CD4-positive, alpha-beta T cell treated with Interferon gamma for 1 hour (primary cell): Measurements from ENCODE around the gene EXOSC3.
A peak's percentile ranks its signal among the peaks of the same experiment; 100 is the strongest.
"Not testable (repeated sequence)": the region's sequence is repeated elsewhere in the genome, so short reads cannot be mapped to it uniquely, and the experiment has no call there.

Experiments used
- DNase-seq: peaks from one replicate; pipeline ENCODE4 v3.0.0-alpha.2; 2020

EXOSC3 gene

DNA sequence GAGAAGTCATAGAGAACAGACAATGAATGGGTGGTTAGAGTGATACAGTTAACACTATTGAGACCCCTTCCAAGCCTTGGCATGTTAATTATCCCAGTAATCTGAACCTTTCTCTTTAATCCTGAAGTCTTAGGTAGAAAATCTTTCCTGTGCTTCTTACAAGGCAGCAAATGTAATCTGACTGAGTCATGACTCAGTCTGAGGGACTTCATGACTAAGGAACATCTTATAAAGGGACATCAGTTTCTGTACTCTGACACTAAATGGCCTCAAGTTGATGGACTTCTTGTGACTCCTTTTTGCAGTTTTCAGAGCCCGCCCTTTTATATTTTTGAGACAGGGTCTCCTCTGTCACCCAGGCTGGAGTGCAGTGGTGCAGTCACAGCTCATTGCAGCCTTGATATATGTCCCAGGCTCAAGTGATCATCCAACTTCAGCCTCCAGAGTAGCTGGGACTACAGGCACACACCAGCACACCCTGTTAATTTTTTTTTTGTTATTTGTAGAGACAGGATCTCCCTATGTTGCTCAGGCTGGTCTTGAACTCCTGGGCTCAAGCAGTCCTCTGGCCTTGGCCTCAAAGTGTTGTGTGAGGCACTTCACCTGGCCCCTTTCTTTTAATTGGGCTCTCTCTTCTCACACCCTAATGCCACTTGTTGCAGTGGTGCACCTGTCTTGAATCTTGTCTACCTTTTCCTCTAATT is 9.5 kb downstream of the EXOSC3 start:
- no peak for DNase-seq

DNA sequence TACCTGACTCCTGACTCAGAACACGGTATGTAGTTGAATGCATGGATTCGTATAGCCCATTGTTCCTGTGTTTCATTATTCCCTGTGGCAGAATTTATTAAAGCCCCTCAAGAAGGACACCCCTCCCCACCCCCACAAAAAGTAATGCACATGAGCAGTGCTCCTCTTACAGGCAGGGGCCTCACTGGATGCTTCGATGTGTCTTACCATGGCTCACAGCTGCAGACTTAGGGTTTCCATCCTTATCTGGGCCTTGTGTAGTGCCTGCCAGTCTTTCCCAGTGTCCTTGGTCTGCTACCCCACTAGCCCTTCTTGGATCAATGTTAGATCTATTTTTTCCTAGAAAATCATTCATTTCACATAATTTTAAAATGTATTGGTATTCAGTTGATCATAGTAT is 14.9 kb downstream of the EXOSC3 start:
- DNase-seq: no peak

DNA sequence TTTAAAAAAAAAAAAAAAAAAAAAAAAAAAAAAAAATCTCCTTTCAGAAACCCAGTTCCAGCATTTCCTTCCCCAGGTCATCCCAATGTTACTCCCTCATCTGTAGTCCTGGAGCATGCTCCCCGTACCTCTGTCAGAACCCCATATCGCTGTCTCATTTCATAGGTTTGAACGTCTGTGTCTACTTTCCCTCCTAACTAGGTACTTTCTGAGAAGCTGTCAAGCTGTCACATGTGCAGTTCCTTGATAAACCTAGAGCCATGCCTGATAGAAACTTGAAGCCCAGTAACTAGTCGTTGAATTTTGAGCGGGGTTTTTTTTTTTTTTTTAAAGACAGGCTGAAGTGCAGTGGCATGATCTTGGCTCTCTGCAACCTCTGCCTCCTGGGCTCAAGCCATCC is 15.6 kb downstream of the EXOSC3 start:
- no peak for DNase-seq

DNA sequence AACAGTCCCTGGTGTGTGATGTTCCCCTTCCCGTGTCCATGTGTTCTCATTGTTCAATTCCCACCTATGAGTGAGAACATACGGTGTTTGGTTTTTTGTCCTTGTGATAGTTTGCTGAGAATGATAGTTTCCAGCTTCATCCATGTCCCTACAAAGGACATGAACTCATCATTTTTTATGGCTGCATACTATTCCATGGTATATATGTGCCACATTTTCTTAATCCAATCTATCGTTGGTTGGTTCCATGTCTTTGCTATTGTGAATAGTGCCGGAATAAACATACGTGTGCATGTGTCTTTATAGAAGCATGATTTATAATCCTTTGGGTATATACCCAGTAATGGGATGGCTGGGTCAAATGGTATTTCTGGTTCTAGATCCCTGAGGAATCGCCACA is 19.6 kb downstream of the EXOSC3 start:
- DNase-seq: not testable (repeated sequence)

DNA sequence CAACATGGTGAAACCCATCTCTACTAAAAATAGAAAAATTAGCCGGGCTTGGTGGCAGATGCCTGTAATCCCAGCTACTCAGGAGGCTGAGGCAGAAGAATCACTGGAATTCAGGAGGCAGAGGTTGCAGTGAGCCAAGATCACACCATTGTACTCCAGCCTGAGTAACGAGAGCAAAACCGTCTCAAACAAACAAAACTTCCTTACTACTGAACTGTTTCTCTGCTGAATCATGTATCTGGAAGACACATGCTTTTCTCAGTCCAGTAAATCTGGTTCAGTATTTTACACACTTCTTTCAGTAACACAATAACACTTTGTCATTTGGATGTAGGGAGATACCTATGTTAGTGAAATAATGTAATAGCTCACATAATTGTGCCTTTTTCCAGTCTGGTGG is 23.4 kb downstream of the EXOSC3 start:
- no peak for DNase-seq

DNA sequence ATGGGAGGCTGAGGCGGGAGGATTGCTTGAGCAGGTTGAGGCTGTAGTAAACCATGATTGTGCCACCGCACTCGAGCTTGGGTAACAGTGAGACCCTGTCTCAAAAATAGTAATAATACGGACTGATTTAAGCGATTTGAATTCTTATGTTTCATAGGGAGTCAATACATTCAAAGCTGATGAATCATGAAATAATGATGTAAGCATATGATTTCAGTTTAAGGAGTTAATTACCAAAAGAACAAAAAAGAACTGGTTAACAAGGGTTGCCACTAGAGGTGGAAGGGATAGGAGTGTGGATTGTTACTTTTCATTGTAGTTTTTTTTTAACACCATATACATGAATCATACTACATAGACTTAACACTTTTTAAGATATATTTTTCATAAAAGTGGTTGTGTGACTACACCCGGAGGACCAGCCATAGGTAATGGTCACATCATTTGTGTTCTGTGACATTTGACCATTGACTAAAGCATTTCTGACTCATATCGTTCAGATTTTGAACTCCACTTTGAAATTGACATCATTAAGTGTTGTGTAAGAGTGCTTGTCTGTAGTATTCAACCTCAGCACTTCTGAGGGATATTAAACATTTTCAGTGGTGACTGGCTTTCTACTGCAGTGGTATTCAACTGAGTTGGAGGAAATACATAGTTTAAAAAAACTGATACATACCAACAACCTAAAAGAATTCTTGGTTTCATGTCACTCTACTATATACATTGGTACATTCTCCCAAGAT is 24.3 kb downstream of the EXOSC3 start:
- DNase-seq: no peak

DNA sequence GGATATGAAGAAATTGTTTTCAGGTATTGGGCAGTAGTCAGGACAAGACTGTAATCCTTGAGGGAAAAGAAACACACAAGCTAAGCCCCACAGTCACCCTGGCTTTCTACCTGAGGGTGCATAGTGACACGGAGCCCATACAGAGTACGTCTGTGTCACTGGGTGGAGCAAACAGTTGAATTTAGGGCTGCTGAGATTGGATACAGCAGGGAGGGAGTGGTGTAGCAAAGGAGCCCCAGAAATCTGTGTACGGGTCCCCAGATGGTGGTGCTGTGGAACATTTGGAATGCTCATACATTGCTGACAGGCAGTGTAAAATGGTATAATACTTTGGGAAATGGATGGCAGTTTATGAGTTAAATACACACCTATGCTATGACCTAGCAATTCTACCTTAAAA is 26.1 kb downstream of the EXOSC3 start:
- no peak for DNase-seq

DNA sequence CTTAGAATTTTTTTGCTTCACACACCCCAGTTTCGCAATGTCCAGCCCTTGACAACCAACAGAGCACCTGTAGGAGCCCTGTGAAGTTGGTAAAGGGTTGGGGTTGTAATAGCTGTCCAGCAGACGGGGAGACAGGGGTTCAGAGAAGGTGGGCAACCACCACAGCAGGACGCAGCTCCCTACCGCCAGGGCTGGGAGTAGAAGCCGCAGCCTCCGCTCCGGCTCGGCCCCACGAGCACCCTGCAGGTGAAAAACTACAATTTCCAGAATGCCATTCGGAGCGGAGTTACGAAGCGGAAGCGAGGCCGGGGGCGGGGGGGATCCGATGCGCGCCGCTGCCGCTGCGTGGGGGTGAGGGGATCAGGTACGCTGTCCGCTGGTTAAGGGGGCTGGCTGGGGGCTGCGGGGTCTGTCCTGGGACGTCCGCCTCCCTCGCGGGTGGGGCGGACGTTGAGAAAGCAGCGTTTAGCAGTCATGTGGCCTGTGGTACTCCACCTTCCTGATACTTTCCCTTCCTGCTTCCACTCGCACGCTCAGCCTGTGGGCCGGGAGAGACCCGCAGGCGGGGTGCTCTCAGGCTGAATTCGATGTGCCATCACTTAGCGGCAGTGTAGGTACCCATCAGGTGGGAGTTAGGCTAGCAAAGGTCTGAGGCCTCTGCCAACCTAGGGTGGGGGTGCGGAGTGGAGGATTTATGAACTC is 31.2 kb downstream of the EXOSC3 start, which contains the start of gene TRMT10B:
TRMT10B (plus strand) TSS at position 317 of the 702 bp plus-strand sequence. CDS start 8,127 bp downstream, outside the sequence.
- DNase-seq: peak; percentile 68

DNA sequence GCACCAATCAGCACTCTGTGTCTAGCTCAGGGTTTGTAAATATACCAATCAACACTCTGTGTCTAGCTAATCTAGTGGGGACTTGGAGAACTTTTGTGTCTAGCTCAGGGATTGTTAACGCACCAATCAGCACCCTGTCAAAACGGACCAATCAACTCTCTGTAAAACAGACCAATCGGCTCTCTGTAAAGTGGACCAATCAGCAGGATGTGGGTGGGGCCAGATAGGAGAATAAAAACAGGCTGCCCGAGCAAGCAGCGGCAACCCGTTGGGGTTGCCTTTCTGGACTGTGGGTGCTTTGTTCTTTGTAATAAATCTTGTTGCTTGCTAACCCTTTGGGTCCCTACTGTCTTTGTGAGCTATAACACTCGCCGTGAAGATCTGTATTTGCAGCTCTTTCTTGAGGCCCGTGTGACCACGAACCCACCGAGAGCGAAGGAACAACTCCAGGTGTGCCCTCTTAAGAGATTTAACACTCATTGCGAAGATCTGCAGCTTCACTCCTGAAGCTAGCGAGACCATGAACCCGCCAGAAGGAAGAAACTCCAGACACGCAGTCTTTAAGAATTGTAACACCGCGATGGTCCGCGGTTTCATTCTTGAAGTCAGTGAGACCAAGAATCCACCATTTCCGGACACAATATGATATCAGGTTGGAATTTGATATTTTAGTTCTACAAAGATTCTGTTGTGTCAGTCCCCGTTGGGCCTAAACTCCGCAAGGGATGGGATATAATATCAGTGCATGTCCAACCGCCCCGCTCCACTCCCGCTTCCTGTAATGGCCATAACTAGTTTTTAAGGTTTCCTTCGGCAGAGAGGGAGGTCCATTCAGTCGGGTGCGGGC is 32.0 kb downstream of the EXOSC3 start:
- DNase-seq: no peak

DNA sequence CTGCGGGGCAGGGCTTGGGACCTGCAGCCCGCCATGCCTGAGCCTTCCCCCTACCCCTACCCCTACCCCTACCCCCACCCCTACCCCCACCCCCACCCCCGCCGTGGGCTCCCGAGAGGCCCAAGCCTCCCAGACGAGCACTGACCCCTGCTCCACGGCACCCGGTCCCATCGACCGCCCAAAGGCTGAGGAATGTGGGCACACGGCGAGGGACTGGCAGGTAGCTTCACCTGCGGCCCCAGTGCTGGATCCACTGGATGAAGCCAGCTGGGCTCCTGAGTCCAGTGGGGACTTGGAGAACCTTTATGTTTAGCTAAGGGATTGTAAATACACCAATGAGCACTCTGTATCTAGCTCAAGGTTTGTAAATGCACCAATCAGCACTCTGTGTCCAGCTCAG is 32.8 kb downstream of the EXOSC3 start:
- not testable (repeated sequence) for DNase-seq

DNA sequence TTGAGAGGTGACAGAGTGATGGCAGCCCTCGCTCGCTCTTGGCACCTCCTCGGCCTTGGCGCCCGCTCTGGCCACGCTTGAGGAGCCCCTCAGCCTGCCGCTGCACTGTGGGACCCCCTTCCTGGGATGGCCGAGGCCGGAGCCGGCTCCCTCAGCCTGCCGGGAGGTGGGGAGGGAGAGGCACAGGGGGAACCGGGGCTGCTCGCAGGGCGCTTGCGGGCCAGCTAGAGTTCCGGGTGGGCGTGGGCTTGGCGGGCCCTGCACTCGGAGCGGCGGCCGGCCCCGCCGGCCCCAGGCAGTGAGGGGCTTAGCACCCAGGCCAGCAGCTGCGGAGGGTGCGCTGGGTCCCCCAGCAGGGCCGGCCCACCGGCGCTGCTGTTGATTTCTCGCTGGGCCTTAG is 33.2 kb downstream of the EXOSC3 start:
- DNase-seq: not testable (repeated sequence)

DNA sequence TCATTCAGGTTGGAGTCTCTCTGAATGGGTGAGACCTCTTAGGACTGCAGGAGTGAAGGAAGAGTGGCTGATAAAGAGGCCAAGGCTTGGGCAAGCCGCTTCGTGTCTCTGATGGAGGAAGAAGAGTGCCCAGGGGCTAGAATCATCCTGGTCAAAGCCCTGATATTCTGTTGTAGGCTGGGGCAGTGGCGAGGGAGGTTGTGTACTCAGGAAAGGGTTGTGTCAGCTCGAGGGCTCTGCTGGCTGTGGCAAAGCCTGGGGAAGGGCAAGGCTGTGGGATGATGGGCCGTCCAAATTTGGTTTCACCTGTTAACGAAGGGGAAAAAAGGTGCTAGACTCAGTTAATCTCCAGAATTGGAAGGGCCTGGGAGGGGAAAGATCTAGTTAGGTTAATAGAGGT is 33.7 kb downstream of the EXOSC3 start:
- no peak for DNase-seq

DNA sequence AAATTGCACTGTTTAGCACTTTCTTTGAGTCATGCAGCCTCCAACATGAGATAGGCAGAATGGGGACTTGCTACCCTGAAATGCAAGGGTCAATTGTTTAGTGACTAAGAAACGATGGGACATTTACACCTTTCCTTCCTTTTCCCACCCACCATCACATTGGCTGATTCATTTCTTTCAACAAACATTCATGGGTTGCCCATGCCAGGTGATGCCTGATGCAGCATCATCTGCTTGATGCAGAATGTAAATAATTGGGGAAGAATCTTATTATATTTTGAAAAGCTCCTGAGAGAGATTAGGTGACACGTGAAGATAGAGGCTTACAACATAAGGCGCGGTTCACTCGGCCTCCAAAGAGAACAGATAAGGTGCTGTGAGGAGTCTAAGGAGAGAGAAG is 35.7 kb downstream of the EXOSC3 start:
- no peak for DNase-seq

DNA sequence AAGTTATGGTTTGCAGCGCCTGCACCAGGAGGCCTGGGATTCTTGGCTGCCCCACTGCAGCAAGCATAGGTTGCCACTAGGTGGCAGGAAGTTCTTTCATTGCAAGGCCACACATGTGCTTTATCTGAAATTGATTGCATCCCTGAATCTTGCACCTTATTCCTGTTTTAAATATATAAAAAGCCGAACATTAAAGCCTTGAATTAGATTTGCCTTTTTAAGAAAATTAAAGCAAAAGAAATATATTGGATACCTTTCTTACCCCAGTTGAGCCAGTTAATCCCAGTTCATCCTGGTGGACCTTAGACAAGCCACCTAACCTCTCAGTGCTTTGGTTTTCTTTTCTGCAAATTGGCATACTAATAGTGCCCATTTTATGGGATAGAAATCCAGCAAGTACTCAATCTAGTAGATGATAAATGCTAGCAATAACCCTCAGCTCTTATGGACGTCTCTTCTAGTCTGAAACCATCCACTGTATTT is 37.6 kb downstream of the EXOSC3 start:
- peak; percentile 36 for DNase-seq

DNA sequence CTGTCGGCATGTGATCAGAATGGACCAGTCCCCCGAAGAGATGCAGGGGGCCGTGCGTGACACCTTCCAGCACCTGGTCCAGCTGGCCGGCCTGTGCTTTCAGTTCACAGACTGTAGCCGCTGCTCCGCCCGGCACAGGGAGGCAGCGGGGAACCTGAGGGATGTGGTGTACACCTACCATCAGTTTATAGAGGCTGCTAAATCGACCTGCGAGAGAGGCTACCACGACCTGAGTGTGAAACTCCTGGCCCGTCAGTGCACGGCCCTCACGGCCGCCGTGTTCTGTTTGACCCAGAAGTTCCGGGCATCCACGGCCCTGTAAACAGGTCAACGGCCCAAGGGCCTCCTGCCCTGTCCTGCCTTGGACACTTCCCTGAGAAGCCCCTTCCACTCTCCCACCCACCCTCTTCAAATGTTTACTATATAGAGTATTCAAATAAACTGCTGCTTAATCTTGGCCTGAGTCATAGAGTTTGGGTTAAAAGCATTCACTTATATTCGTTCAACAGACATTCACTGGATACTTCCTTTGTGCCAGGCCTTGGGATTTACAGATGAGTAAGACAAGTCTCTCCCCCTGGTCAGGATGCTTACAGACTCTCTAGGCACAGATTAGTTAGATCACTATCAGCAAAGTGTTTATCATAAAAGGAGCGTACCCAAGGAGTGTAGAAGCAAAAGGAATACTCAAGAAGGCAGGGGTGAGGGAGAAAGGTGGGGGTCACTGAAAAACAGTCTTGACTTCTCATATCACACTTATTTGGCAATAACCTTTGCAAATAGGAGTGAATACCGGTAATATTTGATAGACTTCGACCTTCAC is 38.2 kb downstream of the EXOSC3 start:
- DNase-seq: no peak

DNA sequence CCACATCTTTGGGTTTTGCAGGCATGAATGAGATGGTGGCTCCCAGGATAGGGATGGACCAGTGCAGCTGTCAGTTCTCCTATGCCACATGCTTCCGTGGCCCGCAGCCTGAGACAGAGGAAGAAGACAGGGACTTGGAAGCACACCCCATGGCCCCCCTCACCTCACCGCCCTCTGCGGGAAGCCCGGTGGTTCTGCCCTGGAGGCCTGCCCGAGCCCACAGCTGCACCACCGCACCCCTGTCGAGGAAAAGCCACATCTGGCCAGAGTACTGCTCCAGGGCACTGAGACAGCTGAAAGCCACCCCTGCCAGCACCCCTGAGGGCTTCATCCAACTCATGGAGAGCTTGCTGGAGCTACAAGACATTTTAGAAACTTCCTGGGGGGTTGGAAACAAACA is 38.9 kb downstream of the EXOSC3 start:
- no peak for DNase-seq

DNA sequence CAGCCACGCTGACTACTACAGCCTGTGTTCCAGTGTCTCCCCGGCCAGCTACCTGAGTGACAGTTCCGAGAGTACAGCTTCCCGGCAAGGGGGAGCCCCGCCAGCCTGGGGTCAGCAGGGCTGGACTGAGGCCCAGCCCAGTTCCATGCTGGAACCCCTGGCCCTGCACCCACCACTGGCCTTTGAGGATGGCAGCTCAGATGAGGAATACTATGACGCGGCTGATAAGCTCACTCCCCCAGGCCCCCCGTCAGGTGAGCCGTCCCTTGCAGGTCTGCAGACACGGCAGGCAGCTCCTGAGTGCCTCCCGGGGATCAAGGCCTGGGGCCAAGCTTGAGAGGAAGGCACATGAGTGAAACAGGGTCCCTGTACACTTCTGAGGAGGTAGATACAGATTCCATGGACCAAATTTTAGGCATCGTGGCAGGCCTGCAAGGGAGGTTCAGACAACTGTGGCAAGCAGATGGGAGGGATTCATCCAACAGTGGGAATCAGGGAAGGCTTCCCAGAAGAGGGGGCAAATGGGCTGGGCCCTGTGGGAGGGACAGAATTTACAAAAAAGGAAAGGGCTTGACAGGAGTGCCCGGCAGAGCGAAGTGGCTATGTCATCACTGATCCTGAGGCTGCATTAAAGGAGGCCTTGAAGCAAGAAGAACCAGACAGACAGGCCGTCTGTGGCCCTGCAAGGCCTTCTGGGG is 44.1 kb downstream of the EXOSC3 start:
- DNase-seq: no peak

DNA sequence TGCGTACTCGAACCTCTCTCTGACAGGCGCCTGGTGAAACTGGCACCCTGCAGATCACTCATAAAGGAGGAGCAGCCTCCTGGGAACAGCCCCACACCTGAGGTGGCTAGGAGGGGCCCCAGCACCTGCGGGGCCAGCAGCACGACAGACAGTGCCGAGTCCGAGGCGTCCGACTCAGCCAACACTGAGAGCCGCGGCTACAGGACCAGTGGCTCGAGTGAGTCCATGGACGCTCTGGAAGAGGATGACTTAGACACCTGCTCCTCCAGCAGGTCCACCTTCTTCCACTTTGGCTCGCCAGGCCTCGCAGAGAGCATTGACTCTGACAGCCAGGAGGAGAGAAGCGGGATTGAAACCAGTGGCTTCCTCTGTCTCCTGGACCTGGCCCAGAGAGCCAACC is 44.7 kb downstream of the EXOSC3 start:
- DNase-seq: no peak

DNA sequence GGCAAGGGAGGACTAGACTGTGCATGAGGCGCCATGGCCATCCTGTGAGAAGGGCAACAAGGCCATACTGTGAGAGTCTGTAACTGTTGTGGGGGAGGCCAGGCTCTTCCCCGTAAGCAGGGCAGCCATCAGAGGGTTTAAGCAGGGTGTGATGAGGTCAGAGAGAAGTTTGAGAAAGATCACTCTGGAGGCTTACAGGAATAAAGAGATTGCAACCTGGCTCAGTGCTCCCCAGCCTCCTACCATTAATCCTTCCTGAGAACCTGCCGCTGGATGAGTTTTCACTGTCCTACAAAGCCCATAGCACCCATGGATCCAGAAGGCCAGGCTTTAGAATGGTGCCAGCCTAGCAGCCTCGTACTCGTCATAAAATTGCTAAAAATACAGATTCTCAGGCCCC is 45.6 kb downstream of the EXOSC3 start:
- DNase-seq: no peak

DNA sequence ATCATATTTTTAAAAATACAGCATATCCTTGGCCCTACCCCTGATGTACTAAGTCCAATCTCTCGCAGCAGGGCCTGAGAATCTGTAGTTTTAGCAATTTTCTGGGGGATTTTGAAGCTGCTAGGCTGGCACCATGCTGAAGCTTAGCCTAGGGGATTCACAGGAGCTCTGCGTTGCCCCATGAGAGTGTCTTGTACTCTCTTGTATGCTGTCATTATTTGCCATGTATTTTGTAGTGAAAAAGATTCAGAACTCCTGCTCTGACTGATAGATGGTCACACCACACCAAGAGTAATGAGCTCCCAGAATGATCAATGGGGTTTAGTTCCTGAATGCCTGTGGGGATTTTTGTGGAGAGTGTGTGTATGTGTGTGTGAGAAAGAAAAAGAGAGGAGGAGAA is 51.9 kb downstream of the EXOSC3 start:
- DNase-seq: no peak

DNA sequence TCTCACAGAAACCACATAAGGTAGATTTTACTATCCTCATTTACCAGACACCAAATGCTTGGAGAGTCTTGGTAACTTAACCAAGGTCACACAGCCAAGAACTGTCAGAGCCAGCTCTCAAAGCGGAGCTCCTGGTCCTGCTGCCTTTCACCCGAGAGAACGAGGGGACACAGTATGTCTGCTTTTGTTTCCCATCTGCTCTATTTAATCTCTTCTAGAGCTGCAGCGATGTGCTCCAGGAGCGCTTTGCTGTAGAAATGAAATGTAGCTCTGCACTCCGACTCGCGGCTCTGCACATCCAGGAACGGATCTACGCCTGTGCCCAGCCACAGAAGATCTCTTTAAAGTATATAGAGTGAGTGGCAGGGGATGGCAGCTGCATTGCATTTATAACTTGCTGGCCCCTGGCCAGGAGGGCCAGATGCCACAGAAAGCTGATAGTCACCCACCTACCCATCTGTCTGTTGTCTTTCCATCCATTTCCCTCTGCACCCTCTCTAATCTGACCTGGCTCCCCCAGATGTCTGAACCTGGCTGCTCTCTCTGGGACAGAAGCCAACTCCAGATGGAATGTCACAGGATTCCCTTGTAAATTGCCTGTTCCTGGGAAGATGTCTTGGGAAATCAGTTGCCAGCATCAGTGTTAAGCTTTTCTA is 52.6 kb downstream of the EXOSC3 start:
- no peak for DNase-seq
